RWPE2 (cell line): ENCODE measurements around the gene CNTN1.

Experiments used
- ATAC-seq: fragments of 200-7000 bp; cut with Tn5 transposase; 3 replicates; pipeline ENCODE4 v1.9.1; 2021; ENCODE audit warnings: low read depth
- DNase-seq: peaks from one replicate; pipeline ENCODE4 v3.0.0-alpha.2; 2020; ENCODE audit warnings: low spot score
- H3K27ac ChIP-seq: fragments of 450-650 bp; 2 replicates; pipeline ENCODE4 v1.5.1; 2017; ENCODE audit warnings: mild to moderate bottlenecking; ENCODE audit not compliant: poor library complexity, severe bottlenecking
- H3K27me3 ChIP-seq: fragments of 250-450 bp; sonication (Bioruptor Pico); 2 replicates; pipeline ENCODE4 v1.5.1; 2021; ENCODE audit warnings: mild to moderate bottlenecking, moderate library complexity; ENCODE audit not compliant: insufficient read depth, poor library complexity, severe bottlenecking
- H3K36me3 ChIP-seq: fragments of 250-450 bp; sonication (Bioruptor Pico); 2 replicates; pipeline ENCODE4 v1.5.1; 2020; ENCODE audit warnings: low read depth, mild to moderate bottlenecking, moderate library complexity
- H3K4me1 ChIP-seq: fragments of 250-450 bp; sonication (Bioruptor Pico); 2 replicates; pipeline ENCODE4 v1.5.1; 2021; ENCODE audit warnings: mild to moderate bottlenecking, moderate library complexity; ENCODE audit not compliant: insufficient read depth, poor library complexity, severe bottlenecking
- H3K4me3 ChIP-seq: fragments of 250-450 bp; sonication (Bioruptor Pico); 2 replicates; pipeline ENCODE4 v1.5.1; 2021; ENCODE audit warnings: mild to moderate bottlenecking, moderate library complexity; ENCODE audit not compliant: severe bottlenecking
- H3K9me3 ChIP-seq: fragments of 250-450 bp; sonication (Bioruptor Pico); 2 replicates; pipeline ENCODE4 v1.5.1; 2021; ENCODE audit warnings: mild to moderate bottlenecking, moderate library complexity; ENCODE audit not compliant: severe bottlenecking
- CTCF ChIP-seq: fragments of 450-650 bp; IDR thresholded peaks from one replicate; pipeline ENCODE4 v1.5.1; 2017; ENCODE audit warnings: mild to moderate bottlenecking, moderate library complexity; ENCODE audit not compliant: poor library complexity, severe bottlenecking

The CNTN1 gene

GRCh38 chr12:40917561-40917960 is 225.3 kb downstream of the CNTN1 start:
- Histone ChIP-seq H3K27me3 (no peaks in the 10 kb centered on the region), H3K4me1 (no peaks in the 10 kb centered on the region), H3K27ac (no peak overlapping the region), H3K9me3 (no peaks in the 10 kb centered on the region), H3K36me3 (no peaks in the 10 kb centered on the region), H3K4me3 (no peak overlapping the region)
- TF ChIP-seq CTCF, result no peak
- ATAC-seq (no peak), DNase-seq (no peak)

DNA sequence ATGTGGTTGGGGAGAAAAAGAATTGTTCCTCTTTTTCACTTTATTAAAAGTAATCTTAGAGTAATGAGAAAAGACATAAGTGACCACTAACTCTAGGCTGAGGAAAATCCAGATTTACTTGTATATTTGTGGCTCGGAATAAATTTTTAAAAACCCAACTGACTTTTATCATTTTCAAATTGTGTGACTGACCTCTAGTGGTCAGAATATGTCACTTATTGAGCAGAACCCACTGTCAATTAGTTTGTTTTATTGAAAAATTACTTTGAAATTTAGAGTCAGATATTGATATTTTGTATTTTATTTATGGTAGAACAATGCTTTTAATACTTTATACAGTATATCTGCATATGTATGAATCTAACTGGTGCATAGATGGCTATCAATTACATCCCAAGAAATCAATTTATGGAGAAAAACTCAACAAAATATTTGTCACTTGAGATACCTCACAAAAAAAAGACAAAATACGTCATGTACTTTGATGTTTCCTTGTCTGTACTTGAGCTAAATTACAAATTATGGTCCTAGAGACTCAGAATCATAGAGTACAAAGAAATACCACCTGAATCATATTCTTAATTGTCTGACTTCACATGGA is 229.4 kb downstream of the CNTN1 start:
- Histone ChIP-seq H3K4me3 (no peak overlapping the region), H3K4me1 (no peaks in the 10 kb centered on the region), H3K27ac (no peak overlapping the region), H3K9me3 (no peaks in the 10 kb centered on the region), H3K36me3 (no peaks in the 10 kb centered on the region), H3K27me3 (no peaks in the 10 kb centered on the region)
- ATAC-seq (no peak), DNase-seq (no peak)
- peak; percentile 86 for TF ChIP-seq CTCF

- DNase-seq (no peak), ATAC-seq (no peak)
- no peak for TF ChIP-seq CTCF
- Histone ChIP-seq H3K9me3 (no peaks in the 10 kb centered on the region), H3K4me3 (no peak overlapping the region), H3K27me3 (no peaks in the 10 kb centered on the region), H3K36me3 (no peaks in the 10 kb centered on the region), H3K4me1 (no peaks in the 10 kb centered on the region), H3K27ac (no peak overlapping the region)
Measured at GRCh38 chr12:40937891-40938290, 245.7 kb downstream of the CNTN1 start.

DNA sequence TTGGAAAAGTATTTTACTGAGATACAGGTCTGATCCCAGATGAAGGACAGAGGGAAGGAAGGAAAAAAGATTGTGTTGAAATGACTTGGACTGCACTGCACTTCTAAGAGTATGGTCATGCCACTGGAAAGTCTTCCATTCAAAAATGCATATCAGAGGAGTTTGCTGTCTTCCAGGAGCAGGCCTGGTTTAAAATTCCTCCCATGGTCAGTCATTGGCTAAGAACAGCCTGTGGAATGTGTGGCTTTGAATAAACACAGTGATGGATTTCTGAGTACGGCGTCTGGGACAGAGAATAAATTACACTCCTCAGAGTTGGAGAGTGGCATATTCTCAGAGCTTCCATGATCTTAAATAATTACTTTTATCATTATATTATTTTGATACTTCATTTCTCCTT is 250.1 kb downstream of the CNTN1 start:
- no peaks in the 10 kb centered on the region for H3K4me1 ChIP-seq
- no peak overlapping the region for H3K27ac ChIP-seq
- no peaks in the 10 kb centered on the region for H3K36me3 ChIP-seq
- DNase-seq (no peak), ATAC-seq (peak; percentile 41; the same call in 2 of the 3 replicates)
- peaks cover 6% of the 10 kb centered on the region for H3K27me3 ChIP-seq
- TF ChIP-seq CTCF, result no peak
- no peak overlapping the region for H3K4me3 ChIP-seq
- H3K9me3 ChIP-seq, result no peaks in the 10 kb centered on the region

GRCh38 chr12:40945772-40946171 is 253.5 kb downstream of the CNTN1 start:
- Histone ChIP-seq H3K4me1 (no peaks in the 10 kb centered on the region), H3K27me3 (peaks cover 6% of the 10 kb centered on the region), H3K36me3 (no peaks in the 10 kb centered on the region), H3K4me3 (no peak overlapping the region), H3K27ac (no peak overlapping the region), H3K9me3 (no peaks in the 10 kb centered on the region)
- DNase-seq (no peak), ATAC-seq (no peak)
- no peak for TF ChIP-seq CTCF
